Dendritic cell treated with granulocyte-macrophage colony-stimulating factor and Interleukin-4, amounts not matched to agents 40 ng/mL and 50 ng/mL, for 4 days (primary cell): ENCODE results near the gene BBLN.
"Not testable (repeated sequence)": the region's sequence is repeated elsewhere in the genome, so short reads cannot be mapped to it uniquely, and the experiment has no call there.

Experiments used
- H3K27ac Mint-ChIP-seq: one replicate; pipeline ENCODE4 v1.8.0; 2022; ENCODE audit warnings: mild to moderate bottlenecking, mixed read lengths
- H3K27me3 Mint-ChIP-seq: one replicate; pipeline ENCODE4 v1.8.0; 2022; ENCODE audit warnings: mild to moderate bottlenecking, mixed read lengths
- H3K36me3 Mint-ChIP-seq: one replicate; pipeline ENCODE4 v1.8.0; 2022; ENCODE audit warnings: low read depth, mixed read lengths
- H3K4me1 Mint-ChIP-seq: one replicate; pipeline ENCODE4 v1.8.0; 2022; ENCODE audit warnings: low read depth, mixed read lengths
- H3K4me3 Mint-ChIP-seq: one replicate; pipeline ENCODE4 v1.8.0; 2022; ENCODE audit warnings: mild to moderate bottlenecking, moderate library complexity, mixed read lengths
- H3K9me3 Mint-ChIP-seq: one replicate; pipeline ENCODE4 v1.8.0; 2022; ENCODE audit warnings: mixed read lengths
- intact Hi-C: fragments of 100-400 bp; cut with micrococcal nuclease; formaldehyde crosslinking; loops from one replicate; pipeline ENCODE4 v1.15.0; 2022

BBLN gene

DNA sequence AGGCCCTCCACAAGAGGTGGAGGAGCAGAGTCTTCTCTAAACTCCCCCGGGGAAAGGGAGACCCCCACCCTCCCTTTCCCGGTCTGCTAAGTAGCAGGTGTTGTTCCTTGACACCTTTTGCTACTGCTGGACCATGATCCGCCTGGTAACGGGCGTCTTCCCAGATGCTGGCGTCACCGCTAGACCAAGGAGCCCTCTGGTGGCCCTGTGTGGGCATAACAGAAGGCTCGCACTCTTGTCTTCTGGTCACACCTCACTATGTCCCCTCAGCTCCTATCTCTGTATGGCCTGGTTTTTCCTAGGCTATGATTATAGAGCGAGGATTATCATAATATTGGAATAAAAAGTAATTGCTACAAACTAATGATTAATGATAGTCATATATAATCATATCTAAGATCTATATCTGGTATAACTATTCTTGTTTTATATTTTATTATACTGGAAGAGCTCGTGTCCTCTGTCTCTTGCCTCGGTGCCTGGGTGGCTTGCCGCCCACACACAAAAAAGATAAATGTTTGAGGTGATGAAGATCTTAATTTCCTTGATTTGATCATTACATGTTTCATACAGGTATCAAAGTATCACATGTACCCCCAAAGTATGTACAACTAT lies 30.0 kb upstream of the BBLN start:
- intact Hi-C loops, H3K4me3 Mint-ChIP-seq, H3K9me3 Mint-ChIP-seq, H3K27ac Mint-ChIP-seq: not testable (repeated sequence)
- Mint-ChIP-seq H3K27me3 (peaks cover 22% of the 10 kb centered on the region), H3K36me3 (peaks cover 23% of the 10 kb centered on the region), H3K4me1 (peaks cover 33% of the 10 kb centered on the region)

DNA sequence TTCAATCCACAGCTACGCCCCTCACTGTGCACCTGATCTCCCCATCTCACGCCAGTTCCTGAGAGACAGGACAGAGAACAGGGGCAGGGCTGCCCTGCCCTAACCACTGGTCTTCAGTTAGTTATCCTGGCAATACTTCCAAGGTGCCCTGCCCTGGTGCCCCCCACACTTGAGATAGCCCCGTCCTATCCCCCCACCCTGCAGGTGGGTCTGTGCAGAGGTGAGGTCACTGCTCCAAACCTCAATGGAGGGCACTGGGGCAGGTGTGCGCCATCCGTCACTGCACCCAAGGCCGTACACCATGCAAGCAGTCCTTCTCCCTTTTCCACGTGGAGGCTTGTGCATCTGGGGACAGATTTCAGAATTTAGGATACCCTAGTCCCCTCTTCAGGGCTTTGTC lies 29.4 kb upstream of the BBLN start:
- H3K9me3 Mint-ChIP-seq, H3K4me3 Mint-ChIP-seq, intact Hi-C loops, H3K27ac Mint-ChIP-seq: not testable (repeated sequence)
- H3K4me1 Mint-ChIP-seq: peaks cover 27% of the 10 kb centered on the region
- peaks cover 22% of the 10 kb centered on the region for H3K27me3 Mint-ChIP-seq
- peaks cover 21% of the 10 kb centered on the region for H3K36me3 Mint-ChIP-seq

GRCh38 chr9:128131346-128131745 lies 28.7 kb upstream of the BBLN start:
- Mint-ChIP-seq H3K36me3 (peaks cover 15% of the 10 kb centered on the region), H3K27me3 (peaks cover 25% of the 10 kb centered on the region), H3K4me1 (peaks cover 20% of the 10 kb centered on the region)
- H3K27ac Mint-ChIP-seq, H3K9me3 Mint-ChIP-seq, intact Hi-C loops, H3K4me3 Mint-ChIP-seq: not testable (repeated sequence)

- H3K9me3 Mint-ChIP-seq, H3K4me3 Mint-ChIP-seq, H3K27ac Mint-ChIP-seq, intact Hi-C loops: not testable (repeated sequence)
- peaks cover 15% of the 10 kb centered on the region for H3K36me3 Mint-ChIP-seq
- peaks cover 20% of the 10 kb centered on the region for H3K4me1 Mint-ChIP-seq
- H3K27me3 Mint-ChIP-seq: peaks cover 25% of the 10 kb centered on the region
Observed at GRCh38 chr9:128132139-128132538, 27.9 kb upstream of the BBLN start.

GRCh38 chr9:128135561-128135960 lies 24.5 kb upstream of the BBLN start:
- intact Hi-C loops, H3K27ac Mint-ChIP-seq, H3K4me3 Mint-ChIP-seq, H3K36me3 Mint-ChIP-seq, H3K4me1 Mint-ChIP-seq, H3K9me3 Mint-ChIP-seq: not testable (repeated sequence)
- H3K27me3 Mint-ChIP-seq: peaks cover 25% of the 10 kb centered on the region

GRCh38 chr9:128136816-128137793 lies 23.0 kb upstream of the BBLN start:
- Mint-ChIP-seq H3K27me3 (peaks cover 16% of the 10 kb centered on the region), H3K9me3 (no peaks in the 10 kb centered on the region), H3K36me3 (no peaks in the 10 kb centered on the region), H3K4me1 (peaks cover 7% of the 10 kb centered on the region), H3K27ac (no peak overlapping the region), H3K4me3 (no peak overlapping the region)
- intact Hi-C loops: no loop called here

DNA sequence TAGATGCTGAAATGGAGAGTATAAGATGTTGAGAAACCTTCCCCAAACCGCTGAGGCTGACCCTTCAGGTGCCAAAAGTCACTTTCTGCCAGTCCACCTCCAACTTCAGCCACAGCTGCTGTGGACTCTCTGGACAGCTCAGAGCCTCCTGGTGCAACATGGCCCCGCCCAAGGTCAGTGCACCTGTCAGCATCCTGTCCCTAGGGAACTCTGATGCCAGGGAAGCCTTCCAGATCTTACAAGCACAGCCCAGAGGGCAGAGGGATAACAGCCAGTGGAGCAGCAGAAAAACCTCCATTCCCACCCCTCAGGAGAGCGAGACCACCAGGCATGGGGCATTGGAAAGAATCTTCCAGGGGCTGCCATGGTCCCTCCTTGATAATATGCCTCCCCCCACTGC lies 22.1 kb upstream of the BBLN start:
- Mint-ChIP-seq H3K27me3 (peaks cover 11% of the 10 kb centered on the region), H3K27ac (no peak overlapping the region), H3K36me3 (no peaks in the 10 kb centered on the region), H3K9me3 (no peaks in the 10 kb centered on the region), H3K4me1 (peaks cover 7% of the 10 kb centered on the region), H3K4me3 (no peak overlapping the region)
- intact Hi-C loops: no loop called here

GRCh38 chr9:128139621-128140020 lies 20.4 kb upstream of the BBLN start:
- intact Hi-C loops: no loop called here
- Mint-ChIP-seq H3K27ac (no peak overlapping the region), H3K9me3 (no peaks in the 10 kb centered on the region), H3K4me3 (no peak overlapping the region), H3K4me1 (peaks cover 13% of the 10 kb centered on the region), H3K36me3 (no peaks in the 10 kb centered on the region), H3K27me3 (peaks cover 5% of the 10 kb centered on the region)

DNA sequence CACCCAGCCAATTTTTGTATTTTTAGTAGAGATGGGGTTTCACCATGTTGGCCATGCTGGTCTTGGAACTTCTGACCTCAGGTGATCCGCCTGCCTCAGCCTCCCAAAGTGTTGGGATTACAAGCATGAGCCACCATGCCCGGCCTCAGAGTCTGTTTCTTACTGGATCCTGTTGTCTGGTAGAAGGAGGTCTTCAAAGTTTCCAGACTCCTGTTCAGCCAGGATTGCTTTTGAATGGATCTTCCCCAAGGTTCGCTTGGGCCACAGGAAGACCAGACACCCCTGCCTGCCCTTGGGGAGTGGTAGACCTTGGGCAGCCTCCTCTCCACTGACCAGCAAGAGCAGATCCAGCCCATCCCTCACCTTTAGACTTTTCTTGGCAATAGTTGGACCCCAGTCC lies 18.5 kb upstream of the BBLN start:
- peaks cover 3% of the 10 kb centered on the region for H3K27me3 Mint-ChIP-seq
- no peak overlapping the region for H3K27ac Mint-ChIP-seq

DNA sequence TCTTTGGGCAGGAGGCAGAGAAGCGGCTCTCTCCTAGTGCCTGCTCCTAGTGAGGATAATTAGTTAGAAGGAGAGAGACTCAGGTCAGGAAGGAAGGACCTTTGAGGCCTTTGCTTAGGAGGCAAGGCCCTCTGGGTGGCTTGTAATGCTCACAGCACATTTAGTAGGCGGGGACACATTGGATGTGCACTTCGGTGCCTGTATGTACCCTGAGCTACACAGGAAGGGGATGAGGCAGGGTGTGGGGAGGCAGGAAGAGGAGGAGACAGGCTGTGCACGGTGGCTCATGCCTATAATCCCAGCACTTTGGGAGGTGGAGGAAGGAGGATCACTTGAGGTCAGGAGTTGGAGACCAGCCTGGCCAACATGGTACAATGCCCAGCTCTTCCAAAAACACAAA lies 18.0 kb upstream of the BBLN start:
- H3K4me1 Mint-ChIP-seq: peaks cover 13% of the 10 kb centered on the region
- H3K27ac Mint-ChIP-seq: no peak overlapping the region
- no peak overlapping the region for H3K4me3 Mint-ChIP-seq
- H3K27me3 Mint-ChIP-seq: peaks cover 3% of the 10 kb centered on the region
- no peaks in the 10 kb centered on the region for H3K36me3 Mint-ChIP-seq
- no peaks in the 10 kb centered on the region for H3K9me3 Mint-ChIP-seq
- intact Hi-C loops: no loop called here

More for the DNA sequence above, 18.5 kb upstream of the BBLN start:
- no peaks in the 10 kb centered on the region for H3K36me3 Mint-ChIP-seq
- intact Hi-C loops: no loop called here
- H3K4me3 Mint-ChIP-seq: no peak overlapping the region
- H3K9me3 Mint-ChIP-seq: no peaks in the 10 kb centered on the region
- H3K4me1 Mint-ChIP-seq: peaks cover 13% of the 10 kb centered on the region

GRCh38 chr9:128142596-128142995 lies 17.5 kb upstream of the BBLN start:
- H3K27ac Mint-ChIP-seq: no peak overlapping the region
- intact Hi-C loops: no loop called here

GRCh38 chr9:128143525-128144238 lies 16.4 kb upstream of the BBLN start:
- Mint-ChIP-seq H3K27ac (no peak overlapping the region), H3K9me3 (no peaks in the 10 kb centered on the region), H3K4me1 (peaks cover 13% of the 10 kb centered on the region), H3K27me3 (peaks cover 1% of the 10 kb centered on the region), H3K36me3 (no peaks in the 10 kb centered on the region), H3K4me3 (no peak overlapping the region)
- intact Hi-C loops: no loop called here

More at GRCh38 chr9:128142596-128142995, 17.5 kb upstream of the BBLN start:
- Mint-ChIP-seq H3K27me3 (peaks cover 2% of the 10 kb centered on the region), H3K36me3 (no peaks in the 10 kb centered on the region), H3K4me3 (no peak overlapping the region), H3K4me1 (peaks cover 13% of the 10 kb centered on the region), H3K9me3 (no peaks in the 10 kb centered on the region)

DNA sequence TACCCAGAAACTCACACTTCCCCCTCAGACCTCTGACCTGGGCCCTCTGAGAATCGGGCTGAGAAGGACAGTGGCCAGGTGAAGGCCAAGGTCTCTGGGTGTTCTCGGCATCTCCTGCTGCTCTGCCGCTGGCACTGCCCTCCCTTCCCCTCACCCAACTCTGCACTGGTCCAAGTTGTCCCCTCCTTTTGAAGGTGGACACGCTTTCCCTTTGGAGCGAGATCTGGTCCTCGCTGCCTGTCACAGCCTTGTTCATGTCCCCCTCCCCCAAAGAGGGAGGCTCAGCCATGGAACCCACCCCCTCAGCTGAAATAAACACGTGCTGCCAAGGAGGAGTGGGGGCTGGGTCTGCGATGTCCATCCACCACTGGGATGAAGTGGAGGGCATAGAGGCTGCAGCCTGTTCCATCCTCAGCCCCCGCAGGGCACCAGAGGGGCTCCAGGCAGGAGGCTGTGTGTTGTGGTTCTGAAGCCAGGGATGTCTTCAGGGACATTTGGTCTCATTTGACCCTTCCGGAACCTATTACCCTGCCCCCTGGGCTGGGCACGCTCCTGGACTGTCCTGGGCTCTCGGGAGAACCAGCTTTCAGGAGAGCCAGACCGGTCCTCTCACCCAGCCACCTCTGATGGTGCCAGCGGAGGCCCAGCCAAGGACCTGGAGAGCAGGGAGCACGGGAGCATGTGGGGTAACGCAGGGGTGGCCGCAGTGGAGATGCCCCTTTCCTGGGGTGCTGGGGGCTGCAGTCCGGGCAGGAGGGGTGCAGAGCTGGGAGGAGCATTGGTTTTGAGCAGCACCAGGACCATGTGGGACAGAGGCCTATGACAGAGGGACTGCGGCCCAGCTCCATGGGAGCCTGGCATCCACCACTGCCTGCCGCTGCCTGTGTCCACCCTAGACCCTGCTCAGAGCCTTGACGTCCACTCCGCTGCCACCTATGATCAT lies 15.6 kb upstream of the BBLN start:
- H3K9me3 Mint-ChIP-seq: no peaks in the 10 kb centered on the region
- intact Hi-C loops: no loop called here
- H3K4me1 Mint-ChIP-seq: peaks cover 13% of the 10 kb centered on the region
- H3K4me3 Mint-ChIP-seq: no peak overlapping the region
- peaks cover 1% of the 10 kb centered on the region for H3K27me3 Mint-ChIP-seq
- no peak overlapping the region for H3K27ac Mint-ChIP-seq
- no peaks in the 10 kb centered on the region for H3K36me3 Mint-ChIP-seq
